Stimulated activated CD8-positive, alpha-beta memory T cell treated with anti-CD3 and anti-CD28 coated beads, Interleukin-4, amount 100 ng/mL, for 24 hours (primary cell): ENCODE data around the gene SOAT2.
"Not testable (repeated sequence)": the region's sequence is repeated elsewhere in the genome, so short reads cannot be mapped to it uniquely, and the experiment has no call there.

ENCODE experiments used
- DNase-seq: peaks from one replicate; pipeline ENCODE4 v3.0.0-alpha.2; 2020; ENCODE audit warnings: low read depth

Gene SOAT2

DNA sequence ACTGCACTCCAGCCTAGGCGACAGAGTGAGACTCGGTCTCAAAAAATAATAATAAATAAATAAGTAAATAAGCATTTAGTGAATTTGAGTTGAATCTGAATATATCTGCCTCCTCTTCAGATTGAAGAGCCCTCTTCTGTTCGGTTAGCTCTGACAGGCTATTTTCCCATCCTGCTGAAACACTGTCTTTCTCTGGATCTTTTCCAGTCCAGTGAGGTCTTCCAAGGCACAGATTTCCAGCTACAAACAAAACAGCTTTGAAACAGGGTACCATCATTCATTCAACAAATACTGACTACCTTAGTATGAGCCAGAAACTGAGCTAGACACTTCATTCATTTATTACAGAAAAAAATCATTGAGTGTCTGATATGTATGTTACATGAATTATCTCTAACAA is 16.9 kb upstream of the SOAT2 start:
- DNase-seq = no peak

DNA sequence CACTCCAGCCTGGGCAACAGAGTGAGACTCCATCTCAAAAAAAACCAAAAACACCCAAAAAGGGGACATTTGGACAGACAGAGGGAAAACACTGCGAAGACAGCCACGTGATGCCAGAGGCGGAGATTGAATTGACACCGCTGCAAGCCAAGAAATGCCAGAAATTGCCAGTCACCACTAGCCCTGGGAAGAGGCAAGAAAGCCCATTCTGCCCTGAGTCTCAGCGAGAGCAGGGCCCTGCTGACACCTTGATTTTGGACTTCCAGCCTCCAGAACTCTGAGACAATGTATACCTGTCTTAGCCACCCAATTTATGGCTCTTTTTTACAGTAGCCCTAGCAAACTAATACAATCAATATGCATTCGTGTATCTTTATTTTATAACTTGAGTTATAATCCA is 13.2 kb upstream of the SOAT2 start:
- no peak for DNase-seq

GRCh38 chr12:53090554-53090953 is 12.7 kb upstream of the SOAT2 start:
- no peak for DNase-seq

- DNase-seq = no peak
Observed at GRCh38 chr12:53091756-53092155, 11.5 kb upstream of the SOAT2 start.

GRCh38 chr12:53093777-53094393 is 9.4 kb upstream of the SOAT2 start:
- no peak for DNase-seq

- DNase-seq = no peak
Observed at GRCh38 chr12:53094394-53094787, 8.9 kb upstream of the SOAT2 start.

DNA sequence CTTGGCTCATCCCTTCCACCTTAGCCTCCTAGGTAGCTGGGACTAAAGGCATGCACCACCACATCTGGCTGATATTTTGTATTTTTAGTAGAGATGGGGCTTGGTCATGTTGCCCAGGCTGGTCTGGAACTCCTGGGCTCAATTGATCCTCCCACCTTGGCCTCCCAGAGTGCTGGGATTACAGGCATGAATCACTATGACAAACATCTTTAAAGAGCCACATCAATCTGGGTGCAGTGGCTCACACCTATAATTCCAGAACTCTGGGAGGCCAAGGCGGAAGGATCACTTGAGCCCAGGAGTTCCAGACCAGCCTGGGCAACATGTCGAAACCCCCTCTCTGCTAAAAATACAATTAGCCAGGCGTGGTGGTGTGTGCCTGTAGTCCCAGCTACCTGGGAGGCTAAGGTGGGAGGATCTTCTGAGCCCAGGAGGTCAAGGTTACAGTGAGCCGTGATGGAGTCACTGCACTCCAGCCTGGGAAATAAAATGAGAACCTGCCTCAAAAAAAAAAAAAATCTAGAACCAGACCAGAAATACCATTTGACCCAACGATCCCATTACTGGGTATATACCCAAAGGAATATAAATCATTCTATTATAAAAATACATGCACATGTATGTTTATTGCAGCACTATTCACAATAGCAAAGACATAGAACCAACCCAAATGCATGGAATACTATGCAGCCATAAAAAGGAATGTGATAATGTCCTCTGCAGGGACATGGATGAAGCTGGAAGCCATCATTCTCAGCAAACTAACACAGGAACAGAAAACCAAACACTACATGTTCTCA is 8.3 kb upstream of the SOAT2 start:
- not testable (repeated sequence) for DNase-seq

DNA sequence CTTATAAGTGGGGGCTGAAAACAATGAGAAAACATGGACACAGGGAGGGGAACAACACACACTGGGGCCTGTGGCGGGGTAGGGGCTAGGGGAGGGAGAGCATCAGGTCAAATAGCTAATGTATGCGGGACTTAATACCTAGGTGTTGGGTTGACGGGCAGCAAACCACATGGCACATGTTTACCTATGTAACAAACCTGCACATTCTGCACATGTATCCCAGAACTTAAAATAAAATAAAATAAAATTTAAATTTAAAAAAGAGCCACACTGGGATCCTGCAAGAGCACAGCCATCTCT is 7.7 kb upstream of the SOAT2 start:
- DNase-seq = not testable (repeated sequence)

GRCh38 chr12:53096089-53096741 is 7.1 kb upstream of the SOAT2 start:
- DNase-seq = no peak

GRCh38 chr12:53096759-53097158 is 6.5 kb upstream of the SOAT2 start:
- DNase-seq = no peak

- DNase-seq = no peak
Observed at GRCh38 chr12:53097207-53097563, 6.1 kb upstream of the SOAT2 start.

DNA sequence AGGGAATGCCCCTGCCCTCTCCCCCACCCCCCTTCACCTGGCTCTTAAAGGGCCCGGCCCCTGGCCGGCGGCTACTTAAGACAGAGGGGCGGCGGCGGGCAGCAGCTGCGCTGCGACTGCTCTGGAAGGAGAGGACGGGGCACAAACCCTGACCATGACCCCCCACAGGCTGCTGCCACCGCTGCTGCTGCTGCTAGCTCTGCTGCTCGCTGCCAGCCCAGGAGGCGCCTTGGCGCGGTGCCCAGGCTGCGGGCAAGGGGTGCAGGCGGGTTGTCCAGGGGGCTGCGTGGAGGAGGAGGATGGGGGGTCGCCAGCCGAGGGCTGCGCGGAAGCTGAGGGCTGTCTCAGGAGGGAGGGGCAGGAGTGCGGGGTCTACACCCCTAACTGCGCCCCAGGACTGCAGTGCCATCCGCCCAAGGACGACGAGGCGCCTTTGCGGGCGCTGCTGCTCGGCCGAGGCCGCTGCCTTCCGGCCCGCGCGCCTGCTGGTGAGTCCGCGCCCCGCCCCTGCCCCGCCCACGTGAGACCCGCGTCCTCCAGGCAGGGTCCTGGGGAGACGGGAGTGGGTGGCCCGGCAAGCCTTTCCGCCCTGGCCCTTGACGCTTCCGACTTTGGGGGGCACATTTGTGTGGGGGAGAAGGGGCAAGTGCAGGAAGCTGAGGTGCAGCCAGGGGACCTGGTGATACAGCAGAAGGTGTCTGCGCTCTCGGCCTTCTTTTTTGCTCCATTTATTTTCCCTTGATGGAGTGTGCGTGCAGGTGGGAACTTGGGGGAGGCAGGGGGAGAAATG is 5.5 kb upstream of the SOAT2 start, which contains the start of gene IGFBP6:
IGFBP6 (plus strand) TSS at position 104 of the 790 bp plus-strand sequence; CDS start at position 155, 51 bp downstream.
- DNase-seq = peak; percentile 43

GRCh38 chr12:53098354-53098981 is 4.8 kb upstream of the SOAT2 start:
- no peak for DNase-seq

GRCh38 chr12:53099071-53099882 is 4.0 kb upstream of the SOAT2 start:
- DNase-seq = peak; percentile 82

DNA sequence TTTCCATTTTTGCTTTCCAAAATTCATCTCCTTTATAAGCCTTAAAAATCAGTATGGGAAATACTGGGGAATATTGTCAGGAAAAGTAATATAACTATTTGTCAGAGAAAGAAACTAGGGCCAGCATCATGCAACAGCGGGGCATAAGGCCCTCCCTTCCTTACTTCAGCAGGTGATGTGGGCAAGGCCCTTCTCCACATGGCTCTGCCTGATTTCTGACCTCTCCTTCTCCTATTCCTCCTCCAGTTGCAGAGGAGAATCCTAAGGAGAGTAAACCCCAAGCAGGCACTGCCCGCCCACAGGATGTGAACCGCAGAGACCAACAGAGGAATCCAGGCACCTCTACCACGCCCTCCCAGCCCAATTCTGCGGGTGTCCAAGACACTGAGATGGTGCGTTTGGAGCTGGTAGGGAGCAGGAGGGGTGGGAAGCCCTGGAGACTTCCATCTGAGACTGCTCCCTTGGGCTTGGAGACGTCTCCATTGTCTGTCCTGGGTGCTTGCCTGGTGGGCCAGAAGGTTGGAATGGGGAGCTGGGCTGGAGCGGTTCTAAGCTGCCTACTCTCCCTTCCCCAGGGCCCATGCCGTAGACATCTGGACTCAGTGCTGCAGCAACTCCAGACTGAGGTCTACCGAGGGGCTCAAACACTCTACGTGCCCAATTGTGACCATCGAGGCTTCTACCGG is 2.7 kb upstream of the SOAT2 start:
- no peak for DNase-seq

GRCh38 chr12:53101266-53101665 is 2.0 kb upstream of the SOAT2 start:
- DNase-seq = no peak

GRCh38 chr12:53101931-53102781 is 1.1 kb upstream of the SOAT2 start:
- DNase-seq = no peak

DNA sequence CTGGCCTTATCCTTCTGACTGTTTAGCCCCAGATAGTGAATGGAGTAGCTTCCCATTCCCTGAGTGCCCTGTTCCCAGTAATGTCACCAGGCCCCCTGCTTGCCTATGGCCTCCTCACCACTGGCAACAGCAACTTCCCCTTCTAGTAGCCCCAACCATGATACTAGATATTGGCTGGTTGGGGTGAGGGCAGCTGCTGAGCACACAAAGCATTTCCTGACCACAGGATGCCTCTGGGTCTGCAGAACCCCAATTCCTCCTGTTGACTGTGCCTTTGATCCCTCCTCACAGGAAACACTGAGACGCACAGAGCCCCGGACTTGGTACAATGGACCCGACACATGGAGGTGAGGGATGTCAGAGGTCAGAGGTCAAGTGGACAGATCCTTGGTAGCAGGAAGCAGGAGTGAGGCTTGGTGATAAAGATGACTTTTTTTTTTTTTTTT is 597 bp downstream of the SOAT2 start:
- DNase-seq = no peak

DNA sequence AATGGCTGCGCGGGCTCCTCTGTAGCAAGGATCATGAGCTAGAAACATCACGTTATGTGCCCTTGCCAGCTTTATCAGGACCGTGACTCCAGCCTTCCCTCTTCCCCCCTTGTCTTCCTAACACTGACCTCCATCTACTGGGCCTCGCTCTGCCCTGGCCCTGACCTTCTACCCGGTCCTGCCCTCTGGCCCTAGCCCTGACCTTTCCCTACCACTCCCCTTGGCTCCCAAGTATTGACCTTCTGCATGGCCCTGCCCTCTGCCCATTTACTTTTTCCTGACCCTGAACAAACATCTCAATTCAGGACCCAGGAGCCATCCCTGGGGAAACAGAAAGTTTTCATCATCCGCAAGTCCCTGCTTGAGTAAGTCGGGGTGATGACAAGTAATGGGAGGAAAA is 2.0 kb downstream of the SOAT2 start:
- no peak for DNase-seq
